GM19468 (cell line): Measurements from ENCODE around the gene CHPF2.

ENCODE experiments used
- ATAC-seq: cut with Tn5 transposase; IDR thresholded peaks from one replicate; pipeline ENCODE4 v1.9.1; 2021; ENCODE audit warnings: mild to moderate bottlenecking, moderate library complexity, moderate number of reproducible peaks; ENCODE audit not compliant: unreplicated experiment; ENCODE audit errors: extremely low read depth

CHPF2 gene

DNA sequence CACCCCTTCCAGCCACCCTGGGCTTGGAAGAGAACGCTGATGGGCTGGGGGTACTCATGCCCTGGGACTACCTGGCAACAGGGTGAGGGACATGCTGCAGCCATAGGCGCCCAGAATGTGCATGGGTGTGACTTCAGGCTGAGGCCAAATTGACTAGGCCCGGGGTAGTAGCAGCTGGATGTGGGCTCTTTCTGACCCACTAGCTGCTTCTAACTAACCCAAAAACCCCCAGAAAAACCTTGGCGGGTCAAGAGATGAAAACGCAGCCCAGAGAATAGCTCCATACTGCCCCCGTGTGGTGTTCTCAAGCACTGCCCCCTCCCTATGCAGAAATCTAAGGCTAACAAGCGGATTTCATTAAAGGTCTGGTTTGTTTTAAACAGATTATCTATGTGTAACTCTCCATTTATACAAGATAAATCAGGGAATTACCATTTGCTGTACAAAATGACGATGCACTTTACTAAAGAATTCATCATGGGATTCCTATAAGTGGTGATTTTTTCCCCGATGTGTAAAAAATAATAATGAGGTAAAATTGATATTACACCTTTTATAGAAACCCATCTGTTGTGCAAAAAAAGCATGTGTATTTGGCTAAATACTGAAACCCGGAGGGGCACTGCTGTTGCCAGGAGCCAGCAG, 12.0 kb downstream of the CHPF2 start:
- ATAC-seq = no peak

DNA sequence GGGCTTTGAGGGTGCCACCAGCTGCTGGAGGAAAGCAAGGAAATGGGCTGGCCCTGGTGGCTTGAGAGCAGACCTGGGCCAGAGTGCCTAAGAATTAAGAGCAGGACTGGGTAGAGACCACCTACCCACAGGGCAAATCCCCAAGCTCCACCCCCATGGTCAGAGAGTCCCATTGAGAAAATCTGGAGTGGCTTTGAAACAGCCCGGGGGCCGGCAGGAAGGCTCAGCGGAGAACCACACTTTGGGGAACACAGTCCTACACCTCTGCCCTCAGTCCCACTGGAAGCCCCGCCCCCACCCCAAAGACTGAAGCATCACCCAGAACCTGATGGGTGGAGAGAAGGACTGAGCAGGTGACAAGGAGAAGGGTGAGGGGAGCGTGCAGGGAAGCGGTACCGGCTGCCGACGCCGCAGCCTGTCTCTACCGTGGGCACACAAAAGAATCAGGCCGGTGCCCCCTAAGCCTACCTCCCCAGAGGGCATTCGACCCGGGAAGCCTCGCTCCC, 12.6 kb downstream of the CHPF2 start:
- ATAC-seq = no peak

DNA sequence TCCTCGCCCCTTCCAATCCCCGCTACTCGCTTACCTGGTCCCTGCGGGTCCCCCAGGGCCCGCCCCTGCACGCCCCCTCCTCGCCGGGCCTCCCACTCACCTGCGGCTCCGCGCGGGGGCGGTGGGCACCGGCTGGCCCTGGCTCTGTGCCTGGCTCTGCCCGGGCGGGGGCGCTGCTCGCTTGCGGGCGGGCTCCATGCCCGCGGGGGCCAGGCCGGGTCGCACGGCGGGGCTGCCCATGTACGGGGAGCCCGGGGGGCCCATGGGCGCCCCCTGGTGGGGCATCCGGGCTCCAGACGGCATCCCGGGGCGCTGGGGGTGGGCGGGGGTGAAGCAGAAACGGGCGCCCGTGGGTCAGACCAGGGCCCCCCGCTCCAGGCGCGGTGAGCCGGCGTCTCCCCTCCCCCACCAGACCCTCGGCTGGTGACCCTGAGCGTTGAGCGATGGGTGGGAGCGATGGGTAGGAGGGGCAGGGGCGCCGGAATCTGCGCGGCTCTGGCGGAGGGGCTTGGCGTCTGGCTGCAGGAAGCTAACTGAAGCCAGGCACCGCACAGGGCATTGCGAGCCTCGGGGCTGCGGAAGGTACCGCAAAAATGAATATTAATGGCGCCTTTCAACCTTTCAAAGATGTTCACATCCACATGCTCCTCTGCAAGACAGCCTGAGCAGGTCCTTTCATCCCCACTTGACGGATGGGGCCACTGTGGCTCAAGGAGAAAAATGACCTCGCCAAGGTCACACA, 13.2 kb downstream of the CHPF2 start:
- no peak for ATAC-seq

DNA sequence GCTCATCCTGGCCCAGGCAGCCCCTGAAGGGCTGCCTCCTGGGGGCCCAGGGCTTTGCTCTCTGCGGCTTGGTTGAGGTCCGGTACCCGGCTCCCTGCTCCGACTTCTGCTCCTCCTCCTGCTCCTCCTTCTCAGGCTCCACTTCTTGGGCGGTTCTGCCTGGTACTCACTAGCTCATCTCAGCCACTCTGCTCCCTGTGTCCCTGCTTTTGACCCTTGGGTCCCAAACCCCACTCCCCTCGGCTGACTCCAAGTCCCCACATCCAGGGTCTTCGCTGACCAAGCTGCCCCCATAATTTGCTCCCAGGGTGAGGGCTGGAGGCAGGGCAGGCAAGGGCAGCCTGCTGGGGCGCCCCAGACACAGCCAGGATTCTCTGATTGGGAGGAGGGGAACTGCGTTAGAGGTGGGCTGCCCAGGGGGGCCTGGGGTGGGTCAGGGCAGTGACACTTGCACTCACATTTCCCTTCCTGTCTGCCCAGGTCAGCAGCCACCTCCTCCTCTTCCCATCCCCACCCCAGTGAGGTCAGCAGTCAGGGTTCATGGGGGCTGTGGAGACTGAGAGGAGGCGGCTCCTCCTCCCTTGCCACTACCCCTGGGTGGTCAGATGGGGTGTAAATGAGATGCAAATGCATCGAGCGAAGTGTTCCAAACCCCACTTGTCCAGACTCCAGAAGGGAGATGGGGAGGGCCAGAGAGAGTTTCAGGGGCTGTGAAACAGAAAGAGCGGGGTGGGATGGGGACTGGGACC, 14.0 kb downstream of the CHPF2 start:
- no peak for ATAC-seq

DNA sequence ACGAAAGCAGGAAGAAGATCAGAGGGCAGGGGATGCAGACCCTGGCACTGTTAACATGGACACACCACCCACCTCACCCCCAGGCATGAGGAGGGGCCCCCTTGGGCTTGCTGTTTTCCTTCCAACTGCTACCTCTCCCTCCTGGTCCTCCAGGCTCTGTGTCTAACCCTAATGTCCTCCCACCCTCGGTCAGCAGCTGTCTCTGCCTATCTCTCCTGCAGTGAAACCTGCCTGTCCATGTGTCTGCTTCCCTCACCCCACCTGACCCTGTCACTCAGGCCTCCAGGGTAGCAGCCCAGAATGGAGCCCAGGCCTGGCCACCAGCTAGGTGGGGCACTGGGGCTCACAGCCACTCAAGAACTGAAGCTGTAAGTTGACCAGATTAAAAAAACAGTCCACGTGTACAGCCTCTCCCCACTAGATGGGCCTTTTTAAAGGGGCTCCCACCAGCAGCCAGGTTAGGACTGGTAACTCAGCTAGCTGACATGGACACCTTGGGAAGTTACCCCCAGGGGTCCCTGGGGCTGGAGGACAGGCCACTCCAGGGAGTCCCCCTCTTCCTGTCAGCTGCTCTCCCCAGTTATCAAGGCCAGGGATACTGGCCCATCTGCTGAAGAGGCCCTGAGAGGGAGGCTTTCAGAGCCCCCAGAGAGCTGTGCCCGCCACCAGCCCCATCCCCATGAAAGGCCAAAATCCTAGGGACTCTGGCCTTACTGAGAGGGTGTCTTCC, 14.7 kb downstream of the CHPF2 start:
- ATAC-seq = no peak

DNA sequence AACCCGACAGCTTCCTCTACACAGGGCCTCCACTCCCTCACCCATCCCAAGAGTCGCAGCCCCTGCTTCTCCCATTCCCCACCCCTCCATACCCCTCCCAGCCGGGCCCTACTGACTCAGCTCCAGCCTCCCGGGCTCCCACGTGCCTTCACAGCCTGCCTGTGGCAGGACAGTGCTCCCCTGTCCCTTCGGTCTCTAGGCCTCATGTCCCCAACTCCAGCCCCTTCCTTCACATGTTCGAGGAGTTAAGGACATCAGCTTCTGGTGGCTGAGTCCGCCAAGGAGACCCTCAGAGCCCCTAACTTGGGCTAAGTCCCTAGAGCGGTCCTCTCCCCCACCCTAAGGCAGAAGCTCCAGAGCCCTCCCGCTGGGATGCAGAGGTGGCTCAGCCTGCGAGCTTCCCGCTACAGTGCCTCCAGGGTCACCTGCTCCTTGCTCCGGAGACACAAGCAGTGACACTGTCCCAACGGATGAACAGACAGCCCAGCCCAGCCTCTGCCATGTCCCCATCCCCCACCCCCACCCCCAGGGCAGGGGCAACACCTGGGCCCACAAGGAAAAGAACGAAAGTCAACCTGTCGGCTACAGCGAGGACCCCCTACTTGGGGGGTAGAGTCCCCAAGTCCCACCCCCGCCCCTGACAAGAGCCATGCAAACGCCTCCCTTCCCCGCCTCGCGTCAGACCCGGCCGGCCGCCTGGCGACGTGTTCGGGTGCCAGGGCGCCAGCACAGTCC, 15.5 kb downstream of the CHPF2 start:
- no peak for ATAC-seq

DNA sequence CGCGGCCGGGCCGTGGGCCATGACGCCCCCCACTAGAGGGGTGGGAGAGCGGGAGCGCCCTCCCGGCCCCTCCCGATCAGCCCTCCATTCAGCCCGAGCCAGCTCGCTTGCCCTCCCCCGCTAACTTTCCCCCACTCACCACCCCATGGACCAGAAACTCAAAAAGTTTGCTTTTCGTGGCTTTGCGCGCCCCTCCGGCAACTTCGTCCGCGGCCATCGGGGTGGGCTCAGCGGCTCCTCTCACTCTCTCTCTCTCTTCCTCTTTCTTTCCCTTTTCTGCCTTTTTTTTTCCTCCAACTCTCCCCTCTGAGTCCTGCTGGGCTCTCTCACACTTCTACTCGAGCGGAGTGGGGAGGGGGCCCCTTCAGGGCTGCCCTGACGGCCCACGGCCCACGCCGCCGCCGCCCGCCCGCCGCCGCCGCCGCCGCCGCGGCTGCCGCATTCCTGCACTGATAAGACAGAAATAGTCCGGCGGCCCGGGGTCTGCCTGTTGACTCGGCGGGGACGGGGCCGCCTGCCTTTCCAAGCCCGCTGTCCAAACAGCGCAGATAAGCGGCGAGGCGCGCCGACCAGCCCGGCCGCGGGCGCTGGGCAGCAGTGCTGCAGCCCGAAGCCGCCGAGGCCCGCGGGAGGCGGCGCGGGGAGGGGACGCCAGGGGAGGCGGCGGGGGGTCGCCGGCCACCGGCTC, 16.2 kb downstream of the CHPF2 start, which contains the start of gene SMARCD3:
TSS of gene SMARCD3 (minus strand) at position 349 of the 688 bp plus-strand sequence. CDS start at position 217, 132 bp downstream.
- ATAC-seq = no peak

DNA sequence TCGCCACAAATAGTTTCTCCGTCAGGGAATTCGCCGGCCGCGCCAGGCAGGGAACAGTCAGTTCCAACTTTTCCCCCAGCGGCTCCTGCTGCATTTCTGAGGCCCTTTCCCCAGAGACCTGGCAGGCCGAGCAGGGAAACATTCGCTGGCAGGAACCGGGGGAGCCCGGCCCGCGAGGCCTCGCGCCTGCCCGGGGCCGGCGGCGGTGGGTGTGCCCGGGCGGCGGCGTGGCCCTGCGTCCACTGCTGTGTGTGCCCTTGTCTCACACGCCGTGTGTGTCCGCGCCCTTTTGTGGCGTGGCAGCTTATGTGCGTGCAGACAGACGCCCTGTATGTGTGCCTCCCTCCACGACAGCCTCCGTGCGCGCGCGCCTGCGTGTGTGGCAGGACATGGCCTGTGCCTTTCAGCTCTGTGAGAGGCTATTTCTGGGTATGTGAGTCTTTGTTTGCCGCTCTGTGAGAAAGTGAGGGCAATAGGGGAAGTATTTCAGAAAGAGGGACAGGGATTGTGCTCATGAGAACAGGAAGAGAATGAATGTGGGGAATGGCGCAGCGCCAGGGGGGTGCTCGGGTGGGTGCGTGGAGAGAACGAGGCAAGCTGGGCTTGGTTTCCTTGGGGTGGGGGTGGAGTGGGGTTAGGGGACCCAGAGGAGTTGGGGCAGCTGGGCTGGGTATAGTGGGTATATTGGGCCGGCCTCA, 16.9 kb downstream of the CHPF2 start:
- no peak for ATAC-seq

DNA sequence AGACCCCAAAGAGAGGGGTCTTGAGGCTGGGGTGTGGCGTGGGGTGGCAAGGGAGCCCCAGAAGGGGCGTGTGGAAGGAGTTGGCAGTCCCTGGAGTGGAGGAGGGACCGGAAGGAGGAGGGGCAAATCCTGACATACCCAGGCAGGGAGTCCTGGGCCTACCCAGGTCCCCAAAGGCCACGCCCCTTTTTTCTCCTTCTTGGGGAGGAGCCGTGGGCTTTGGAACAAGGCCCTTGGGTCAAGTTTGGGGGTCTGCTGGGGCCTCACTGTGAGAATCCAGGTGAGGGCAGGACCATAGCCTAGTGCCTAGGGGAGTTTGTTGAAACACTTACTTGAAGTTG, 17.4 kb downstream of the CHPF2 start:
- ATAC-seq = no peak

DNA sequence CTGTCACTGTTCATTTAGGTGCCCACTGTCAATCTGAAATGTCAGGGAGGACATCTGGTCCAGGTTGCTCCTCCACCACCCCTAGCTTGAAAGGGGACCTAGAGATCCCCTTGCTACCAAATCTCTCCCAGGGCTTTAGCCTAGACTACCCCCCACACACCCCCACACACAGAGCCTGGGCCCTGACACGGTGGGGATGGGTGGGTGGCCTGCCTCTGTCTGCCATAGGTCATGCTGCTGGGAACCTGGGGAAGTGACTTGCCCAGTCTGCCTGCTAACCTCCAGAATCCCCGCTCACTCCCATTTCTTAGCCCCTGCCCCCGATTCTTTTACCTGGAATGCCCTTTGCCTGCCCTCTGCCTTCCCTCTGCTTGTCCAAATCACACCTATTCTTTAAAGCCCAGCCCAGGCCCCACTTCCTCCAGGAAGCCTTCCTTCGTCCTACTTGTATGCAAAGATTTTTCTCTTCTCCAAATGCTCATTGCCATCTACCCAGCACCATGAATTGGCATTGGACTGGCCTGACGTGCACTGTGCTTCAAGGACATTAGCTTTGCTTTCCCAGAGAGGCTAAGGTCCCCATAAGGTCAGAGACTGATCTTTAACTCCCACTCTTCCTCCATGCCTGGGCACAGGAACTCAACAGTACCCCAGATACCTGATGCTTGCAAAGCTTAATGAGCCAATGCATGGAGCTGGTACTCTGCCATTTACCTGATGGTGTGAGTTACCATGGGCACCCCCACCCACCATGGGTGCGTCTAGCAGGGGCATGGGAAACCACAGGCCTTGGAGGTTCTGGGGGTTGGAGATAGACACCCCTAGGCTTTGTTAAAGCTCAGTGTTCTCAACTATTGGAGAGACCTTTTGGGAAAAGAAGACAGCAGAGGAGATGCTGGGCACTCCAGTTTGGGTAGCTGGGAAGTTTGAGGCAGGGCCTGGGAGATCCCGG, 18.2 kb downstream of the CHPF2 start:
- ATAC-seq = no peak

DNA sequence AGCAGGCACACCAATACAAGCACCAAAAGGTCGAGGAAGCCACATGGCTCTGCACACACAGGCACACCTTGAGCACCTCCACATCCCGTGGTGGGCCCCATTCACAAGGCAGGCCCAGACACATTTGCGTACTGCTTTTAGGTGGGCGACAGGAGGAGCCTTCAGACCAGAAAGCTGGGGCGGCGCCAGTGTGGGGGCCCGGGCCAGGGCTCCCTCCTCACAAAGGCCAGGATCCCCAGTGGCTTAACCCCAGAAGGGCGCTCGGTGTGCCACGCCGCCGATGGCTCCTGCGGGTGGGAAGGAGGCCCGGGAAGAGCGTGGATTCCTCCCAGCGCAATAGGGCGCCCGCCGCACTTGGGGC, 19.0 kb downstream of the CHPF2 start:
- ATAC-seq = no peak

DNA sequence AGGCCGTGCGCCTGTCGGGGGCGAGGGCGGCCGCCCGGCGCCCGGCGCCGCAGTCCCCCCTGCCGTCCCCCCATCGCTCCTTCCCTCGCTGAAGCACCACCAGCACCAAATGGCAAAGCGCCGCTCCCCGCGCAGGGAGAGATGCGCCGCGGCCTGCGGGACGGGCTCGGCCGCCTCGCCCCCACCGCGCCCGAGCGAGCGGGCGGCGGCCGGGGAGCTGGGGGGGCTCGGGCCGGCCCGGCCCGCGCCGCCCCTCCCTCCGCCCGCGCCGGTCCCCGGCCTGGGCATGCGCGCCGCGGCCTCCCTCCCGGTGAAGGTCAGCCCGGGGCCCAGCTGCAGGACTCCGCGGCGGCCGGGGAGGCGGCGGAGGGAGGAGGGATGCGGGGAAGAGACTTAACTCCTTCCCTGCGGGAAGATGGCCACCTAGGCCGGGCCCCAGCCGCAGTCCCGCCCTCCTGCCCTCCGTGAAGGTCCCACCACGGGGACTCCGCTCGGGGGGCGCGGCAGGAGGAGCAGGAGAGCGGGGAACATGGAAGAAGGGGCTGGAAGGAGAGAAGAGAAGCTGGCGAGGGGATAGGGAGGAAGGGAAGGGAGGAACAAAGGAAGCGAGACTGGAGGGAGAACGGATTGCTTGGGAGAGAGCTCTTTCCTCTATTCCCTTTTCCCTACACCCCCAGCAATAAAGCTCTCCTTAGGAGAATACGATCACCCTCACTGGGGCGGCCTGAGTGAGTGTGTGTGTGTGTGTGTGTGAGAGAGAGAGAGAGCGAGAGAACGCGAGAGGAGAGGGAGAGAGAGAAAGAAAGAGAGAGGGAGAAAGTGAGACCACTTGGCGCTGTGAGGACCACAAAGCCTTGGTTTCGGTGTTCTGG, 19.6 kb downstream of the CHPF2 start:
- no peak for ATAC-seq

DNA sequence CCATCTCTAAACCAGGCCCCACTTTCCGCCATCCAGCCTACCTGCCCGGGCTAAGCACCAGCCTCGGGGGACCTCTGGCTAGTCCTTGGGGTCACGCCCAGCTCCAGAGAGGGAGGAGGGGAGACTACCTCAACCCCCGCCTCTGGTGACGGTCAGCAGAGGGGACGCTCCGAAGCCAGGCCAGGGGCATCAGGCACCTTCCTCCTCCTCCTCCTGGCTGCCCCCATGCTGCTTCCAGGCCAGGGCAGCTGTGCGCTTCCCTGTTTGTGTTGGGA, 20.2 kb downstream of the CHPF2 start:
- ATAC-seq = no peak

DNA sequence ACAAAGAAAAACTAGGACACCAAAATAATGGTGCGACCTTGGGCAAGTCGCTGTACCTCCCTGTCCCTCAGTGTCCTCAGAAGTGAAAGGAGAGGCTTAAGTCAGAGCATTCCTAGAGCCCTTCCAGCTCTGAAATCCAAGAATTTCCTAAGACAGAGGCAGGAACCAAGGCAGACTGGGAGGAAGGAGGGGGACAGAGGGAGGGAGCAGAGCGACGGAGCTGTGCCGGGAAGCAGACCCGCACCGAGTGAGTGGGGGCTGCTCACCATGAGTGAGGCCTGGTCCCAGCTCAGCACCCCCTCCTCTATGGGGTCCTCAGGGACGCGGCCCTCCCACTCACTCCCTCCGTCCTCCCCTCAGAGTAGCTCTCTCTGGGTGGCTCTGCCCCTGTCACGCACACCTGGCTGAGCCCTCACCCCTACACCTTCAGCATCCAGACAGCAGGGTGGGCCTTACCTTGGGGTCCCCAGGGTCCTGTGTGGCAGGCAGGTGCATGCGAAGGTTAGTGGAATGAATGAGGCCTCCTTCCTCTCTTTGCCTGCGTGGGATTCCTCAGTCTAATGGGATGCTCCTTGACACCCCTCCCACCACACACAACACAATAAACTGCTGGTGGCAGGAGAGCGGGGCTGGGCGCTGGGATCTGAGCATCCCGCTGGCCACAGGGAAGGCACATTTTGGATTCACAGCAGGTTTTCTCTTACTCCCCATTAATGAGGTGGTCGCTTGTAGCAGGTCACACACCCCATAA, 20.9 kb downstream of the CHPF2 start:
- ATAC-seq = no peak

DNA sequence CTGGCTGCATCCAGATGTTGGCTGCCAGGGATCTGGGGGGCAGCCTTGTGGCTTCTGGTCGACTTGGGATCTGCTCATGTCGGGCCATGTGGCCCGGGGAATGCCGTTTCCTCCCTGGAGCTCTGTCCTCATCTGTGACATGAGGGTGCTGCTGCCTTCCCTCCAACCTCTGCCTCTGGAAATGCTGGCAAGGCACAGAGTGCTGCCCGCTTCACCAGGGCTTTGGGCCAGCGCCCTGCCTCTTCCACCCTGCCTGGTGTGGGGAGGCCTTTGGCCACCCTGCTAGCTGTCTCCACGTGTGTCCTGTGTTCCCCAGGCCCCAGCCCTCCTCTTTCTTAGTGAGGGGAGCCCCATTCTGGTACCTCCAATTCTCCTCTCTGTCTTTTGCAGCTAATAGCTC, 22.0 kb downstream of the CHPF2 start:
- ATAC-seq = no peak

DNA sequence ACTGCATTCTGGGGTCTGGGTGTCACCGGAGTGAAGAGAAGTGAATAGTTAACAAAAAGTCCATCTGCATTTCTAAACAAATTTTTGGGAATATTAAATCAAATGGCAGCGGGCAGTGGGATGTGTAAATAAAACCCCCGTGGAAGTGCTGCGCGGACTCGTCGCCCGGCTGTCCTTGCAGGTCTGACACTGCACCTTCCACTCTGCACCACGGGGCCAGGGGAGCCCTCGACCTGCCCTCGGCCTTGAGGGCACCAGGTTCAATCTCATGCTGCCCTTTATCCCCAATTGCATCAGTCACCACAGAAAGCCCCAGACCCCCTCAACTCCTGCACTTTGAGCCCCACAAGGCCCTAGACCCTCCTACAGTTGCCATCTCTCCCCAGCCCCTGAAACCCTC, 22.6 kb downstream of the CHPF2 start:
- no peak for ATAC-seq
